Measurements from ENCODE around the gene CCT2.
"Not testable (repeated sequence)": the region's sequence is repeated elsewhere in the genome, so short reads cannot be mapped to it uniquely, and the experiment has no call there.

- TF ChIP-seq CREM (IDR thresholded peaks at IDR 0.05; ENCODE audit: low read depth); SNAPC5 (CRISPR knock-in tag; IDR thresholded peaks at IDR 0.05): not testable (repeated sequence)
Observed at GRCh38 chr12:69603556-69603955, 18.3 kb downstream of the CCT2 start.
